KMS-11 (cell line): ENCODE results near the gene COX4I1.
"Not testable (repeated sequence)": the region's sequence is repeated elsewhere in the genome, so short reads cannot be mapped to it uniquely, and the experiment has no call there.

Experiments
- H2AFZ ChIP-seq: fragments of 200-600 bp; sonication (generic); 2 replicates; pipeline ENCODE4 v1.6.1; 2016; ENCODE audit warnings: antibody characterized with exemption, mixed run types, low read depth
- H3K27ac ChIP-seq: fragments of 200-600 bp; sonication (generic); 2 replicates; pipeline ENCODE4 v1.6.1; 2016; ENCODE audit warnings: mild to moderate bottlenecking, mixed run types
- H3K27me3 ChIP-seq: fragments of 200-600 bp; sonication (generic); 2 replicates; pipeline ENCODE4 v1.6.1; 2017; ENCODE audit warnings: mild to moderate bottlenecking, low read depth, mixed run types, moderate library complexity; ENCODE audit not compliant: insufficient read depth
- H3K36me3 ChIP-seq: fragments of 200-600 bp; sonication (generic); 2 replicates; pipeline ENCODE4 v1.6.1; 2017; ENCODE audit warnings: mild to moderate bottlenecking, mixed run types; ENCODE audit not compliant: insufficient read depth
- H3K4me1 ChIP-seq: fragments of 200-600 bp; sonication (generic); 2 replicates; pipeline ENCODE4 v1.6.1; 2016; ENCODE audit warnings: mild to moderate bottlenecking, low read depth, mixed run types; ENCODE audit not compliant: poor library complexity, severe bottlenecking
- H3K4me2 ChIP-seq: fragments of 200-600 bp; sonication (generic); 2 replicates; pipeline ENCODE4 v1.7.0; 2016; ENCODE audit warnings: mild to moderate bottlenecking, mixed run types
- H3K4me3 ChIP-seq: fragments of 200-600 bp; sonication (generic); IDR thresholded peaks from 2 replicates; pipeline ENCODE4 v1.6.1; 2017; ENCODE audit warnings: low read depth, low read length, mixed read lengths; ENCODE audit not compliant: insufficient read depth
- H3K79me2 ChIP-seq: fragments of 200-600 bp; sonication (generic); 2 replicates; pipeline ENCODE4 v1.6.1; 2016; ENCODE audit warnings: low read depth, mixed run types; ENCODE audit not compliant: insufficient read depth
- H3K9ac ChIP-seq: fragments of 200-600 bp; sonication (generic); 2 replicates; pipeline ENCODE4 v1.6.1; 2016; ENCODE audit warnings: mild to moderate bottlenecking, mixed run types
- H4K20me1 ChIP-seq: fragments of 200-600 bp; sonication (generic); 2 replicates; pipeline ENCODE4 v1.6.1; 2016; ENCODE audit warnings: mild to moderate bottlenecking, mixed run types; ENCODE audit not compliant: insufficient read depth
- CTCF ChIP-seq: fragments of 200-600 bp; sonication (generic); conservative IDR thresholded peaks from 2 replicates; pipeline ENCODE4 v1.6.1; 2017; ENCODE audit warnings: low read depth, mild to moderate bottlenecking, antibody characterized with exemption, low read length, moderate library complexity, mixed read lengths

Gene COX4I1

GRCh38 chr16:85816159-85816558, 16.7 kb downstream of the COX4I1 start:
- Histone ChIP-seq H3K4me1 (no peaks in the 10 kb centered on the region), H4K20me1 (no peaks in the 10 kb centered on the region), H3K9ac (no peak overlapping the region), H3K27me3 (peaks cover 27% of the 10 kb centered on the region), H3K79me2 (no peaks in the 10 kb centered on the region), H2AFZ (no peak overlapping the region), H3K27ac (no peak overlapping the region), H3K4me3 (no peak overlapping the region), H3K4me2 (no peak overlapping the region), H3K36me3 (no peaks in the 10 kb centered on the region)
- TF ChIP-seq CTCF = no peak

DNA sequence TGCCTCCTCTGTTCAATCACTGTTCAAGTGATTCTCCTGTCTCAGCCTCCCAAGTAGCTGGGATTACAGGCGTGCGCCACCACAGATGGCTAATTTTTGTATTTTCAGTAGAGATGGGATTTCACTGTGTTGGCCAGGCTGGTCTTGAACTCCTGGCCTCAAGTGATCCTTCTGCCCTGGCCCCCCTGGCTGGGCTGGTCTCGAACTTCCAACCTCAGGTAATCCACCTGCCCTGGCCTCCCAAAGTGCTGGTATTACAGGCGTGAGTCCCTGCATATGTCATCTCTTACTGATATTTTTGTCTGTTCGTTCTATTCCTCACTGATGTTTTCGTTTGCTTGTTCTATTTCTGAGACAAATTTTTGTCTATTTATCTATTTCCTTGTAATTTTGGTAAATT, 17.7 kb downstream of the COX4I1 start:
- not testable (repeated sequence) for H3K27ac ChIP-seq, H3K4me2 ChIP-seq, H2AFZ ChIP-seq, H3K4me1 ChIP-seq, H4K20me1 ChIP-seq, H3K36me3 ChIP-seq, H3K4me3 ChIP-seq, H3K79me2 ChIP-seq, H3K9ac ChIP-seq
- H3K27me3 ChIP-seq = peaks cover 27% of the 10 kb centered on the region

- Histone ChIP-seq H3K27ac (no peak overlapping the region), H3K4me1 (no peaks in the 10 kb centered on the region), H3K4me2 (no peak overlapping the region), H3K27me3 (peaks cover 24% of the 10 kb centered on the region), H3K4me3 (no peak overlapping the region), H3K79me2 (no peaks in the 10 kb centered on the region), H4K20me1 (no peaks in the 10 kb centered on the region), H3K36me3 (no peaks in the 10 kb centered on the region), H2AFZ (no peak overlapping the region), H3K9ac (no peak overlapping the region)
- TF ChIP-seq CTCF = peak; percentile 71
Measured at GRCh38 chr16:85819245-85819644, 19.8 kb downstream of the COX4I1 start.

DNA sequence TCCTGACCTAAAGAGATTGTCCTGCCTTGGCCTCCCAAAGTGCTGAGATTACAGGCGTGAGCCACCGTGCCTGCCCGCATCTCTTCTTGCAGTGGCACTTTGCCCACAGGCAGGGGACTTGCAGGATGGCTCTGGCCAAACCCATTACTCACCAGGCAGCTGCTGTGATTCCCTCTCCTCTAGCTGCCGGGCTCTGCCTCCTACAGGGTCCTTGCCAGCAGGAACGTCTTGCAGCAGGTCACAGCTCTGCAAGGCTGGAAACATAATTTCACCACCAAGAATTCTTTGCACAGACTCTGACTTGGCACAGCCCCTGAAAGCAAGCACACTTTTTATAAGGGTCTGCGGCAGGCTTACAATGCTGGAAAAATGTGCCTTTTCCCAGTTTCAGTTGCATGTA, 20.3 kb downstream of the COX4I1 start:
- Histone ChIP-seq H3K27me3 (peaks cover 21% of the 10 kb centered on the region), H3K36me3 (no peaks in the 10 kb centered on the region), H2AFZ (no peak overlapping the region), H3K27ac (no peak overlapping the region), H3K4me1 (no peaks in the 10 kb centered on the region), H3K4me2 (no peak overlapping the region), H3K9ac (no peak overlapping the region), H3K4me3 (no peak overlapping the region), H3K79me2 (no peaks in the 10 kb centered on the region), H4K20me1 (no peaks in the 10 kb centered on the region)
- no peak for TF ChIP-seq CTCF

DNA sequence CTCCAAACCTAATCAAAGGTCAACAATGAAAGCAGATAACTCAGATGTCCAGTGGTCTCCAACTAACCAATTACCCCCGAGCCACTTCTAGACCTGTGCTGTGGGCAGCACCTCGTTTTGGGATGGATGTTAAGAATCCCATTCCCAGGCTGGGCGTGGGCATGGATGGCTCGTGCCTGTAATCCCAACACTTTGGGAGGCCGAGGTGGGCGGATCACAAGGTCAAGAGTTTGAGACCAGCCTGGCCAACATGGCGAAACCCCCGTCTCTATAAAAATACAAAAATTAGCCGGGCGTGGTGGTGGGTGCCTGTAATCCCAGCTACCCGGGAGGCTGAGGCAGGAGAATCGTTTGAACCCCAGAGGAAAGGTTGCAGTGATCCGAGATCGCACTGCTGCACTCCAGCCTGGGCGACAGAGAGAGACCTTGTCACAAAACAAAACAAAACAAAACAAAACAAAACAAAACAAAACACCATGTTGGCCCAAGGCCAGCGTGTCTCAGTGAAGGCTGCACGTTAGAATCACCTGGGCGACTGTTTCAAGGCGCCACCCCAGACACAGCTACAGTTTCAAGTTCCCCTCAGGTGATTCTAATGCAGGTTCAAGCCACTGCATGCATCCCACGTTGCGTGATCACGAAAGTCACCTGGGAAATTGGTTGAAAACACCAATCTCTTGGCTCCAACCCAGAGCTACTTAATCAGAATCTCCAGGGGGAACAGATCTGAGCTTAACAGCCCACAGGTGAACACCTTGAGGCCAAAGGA, 21.3 kb downstream of the COX4I1 start:
- Histone ChIP-seq H3K4me3 (no peak overlapping the region), H3K27me3 (peaks cover 26% of the 10 kb centered on the region; the same call in 1 of the 2 replicates), H3K36me3 (no peaks in the 10 kb centered on the region), H3K4me1 (no peaks in the 10 kb centered on the region), H3K4me2 (no peak overlapping the region), H4K20me1 (no peaks in the 10 kb centered on the region), H3K9ac (no peak overlapping the region), H3K79me2 (no peaks in the 10 kb centered on the region), H3K27ac (no peak overlapping the region), H2AFZ (no peak overlapping the region)
- no peak for TF ChIP-seq CTCF
